Panc1 (cell line): Measurements from ENCODE around the gene GNB2. TPM values are rescaled to one million over a fixed set of nuclear protein-coding genes. Genes with fewer than 3 reads are reported as not detected.

Source experiments
- ATAC-seq: fragments of 200-7000 bp; cut with Tn5 transposase; 2 replicates; pipeline ENCODE4 v1.9.1; 2020; ENCODE audit warnings: mild to moderate bottlenecking, moderate library complexity
- BruUV-seq: library from RNA; stranded (reverse); fragments of 400-500 nt; replicated peaks from 2 replicates; lab custom pipeline; 2021; lab: Mats Ljungman, UMichigan
- CTCF ChIA-PET: fragments of 300-600 bp; sonication (Branson Sonifier 250); formaldehyde crosslinking; loops from one replicate; lab custom pipeline; 2022; ENCODE audit warnings: antibody characterized with exemption; lab: Charles Lee
- POLR2A ChIA-PET: fragments of 300-600 bp; sonication (Branson Sonifier 250); formaldehyde crosslinking; loops from one replicate; lab custom pipeline; 2022; ENCODE audit warnings: antibody characterized with exemption; lab: Charles Lee
- DNase-seq: peaks from one replicate; pipeline ENCODE4 v3.0.0-alpha.2; 2010; ENCODE audit warnings: low read depth, low spot score
- H3K27ac ChIP-seq: 2 replicates; pipeline ENCODE4 v1.5.1; 2011; ENCODE audit warnings: mild to moderate bottlenecking, low read length, inconsistent platforms
- H3K27me3 ChIP-seq: fragments of 200-500 bp; sonication (Bioruptor generic); 2 replicates; pipeline ENCODE4 v1.6.0; 2014; ENCODE audit warnings: low read length, inconsistent platforms; ENCODE audit not compliant: control insufficient read depth, insufficient read depth
- H3K36me3 ChIP-seq: fragments of 200-500 bp; sonication (Bioruptor generic); 2 replicates; pipeline ENCODE4 v1.5.1; 2014; ENCODE audit warnings: inconsistent platforms, mild to moderate bottlenecking, low read length, moderate library complexity; ENCODE audit not compliant: control insufficient read depth, insufficient read depth
- H3K4me1 ChIP-seq: 2 replicates; pipeline ENCODE4 v1.5.1; 2011; ENCODE audit warnings: inconsistent platforms, mild to moderate bottlenecking, low read length, moderate library complexity; ENCODE audit not compliant: control insufficient read depth, insufficient read depth
- H3K4me3 ChIP-seq, 2 experiments: 2 replicates each; pipeline ENCODE4 v1.5.1; 2011 to 2012; ENCODE audit warnings: low read depth in 2 of 2, low read length in 2 of 2, mild to moderate bottlenecking in 2 of 2, inconsistent platforms in 1 of 2, moderate library complexity in 1 of 2
- H3K9me3 ChIP-seq: fragments of 200-500 bp; sonication (Bioruptor generic); 2 replicates; pipeline ENCODE4 v1.5.1; 2014; ENCODE audit warnings: low read depth, mild to moderate bottlenecking, inconsistent platforms, low read length, moderate library complexity; ENCODE audit not compliant: control insufficient read depth, insufficient read depth
- CTCF ChIP-seq: fragments of 450-650 bp; IDR thresholded peaks from 2 replicates; pipeline ENCODE4 v1.5.1; 2017; ENCODE audit warnings: mild to moderate bottlenecking
- POLR2AphosphoS5 ChIP-seq: IDR thresholded peaks from 2 replicates; pipeline ENCODE4 v1.6.1; 2012; ENCODE audit warnings: mild to moderate bottlenecking, low read depth, low read length, moderate library complexity
- REST ChIP-seq, 2 experiments: IDR thresholded peaks; 2 replicates each; pipeline ENCODE4 v1.6.1; 2011 to 2012; ENCODE audit warnings: low read depth in 2 of 2, control low read depth in 1 of 2, low read length in 1 of 2, mild to moderate bottlenecking in 1 of 2, moderate library complexity in 1 of 2; ENCODE audit not compliant: insufficient read depth in 1 of 2
- SIN3A ChIP-seq: IDR thresholded peaks from 2 replicates; pipeline ENCODE4 v1.6.1; 2012; ENCODE audit warnings: low read depth, mild to moderate bottlenecking, low read length, moderate library complexity, borderline replicate concordance; ENCODE audit not compliant: insufficient read depth
- TCF7L2 ChIP-seq: IDR thresholded peaks from 2 replicates; pipeline ENCODE4 v1.6.1; 2011; ENCODE audit warnings: mild to moderate bottlenecking, low read depth, low read length, inconsistent platforms
- in situ Hi-C: cut with HindIII; loops from 2 replicates; pipeline ENCODE4 v1.10.0; 2016; ENCODE audit warnings: low sequenced_read_pairs, low pct_unique_long_range_greater_than_20kb
- intact Hi-C: fragments of 100-400 bp; cut with micrococcal nuclease; formaldehyde crosslinking; loops from one replicate; pipeline ENCODE4 v1.10.0; 2022; ENCODE audit not compliant: unreplicated experiment
- total RNA-seq: library from RNA; stranded (reverse); gene quantifications from one replicate; pipeline ENCODE4 v1.2.1, GENCODE V29; 2021; ENCODE audit not compliant: unreplicated experiment

GNB2 gene
- total RNA-seq, 1 experiment from 2014 or later = 289 TPM

- Histone ChIP-seq H3K27me3 (no peaks in the 10 kb centered on the region), H3K4me1 (peaks cover 22% of the 10 kb centered on the region), H3K27ac (peak overlapping the region; percentile 85), H3K36me3 (peaks cover 3% of the 10 kb centered on the region), H3K9me3 (no peaks in the 10 kb centered on the region), H3K4me3 (peak overlapping the region; percentile 66 to 93)
- CTCF ChIA-PET = no interaction called here
- in situ Hi-C loops (no loop called here), intact Hi-C loops (no loop called here)
- BruUV-seq = no TSS peak
- ATAC-seq (peak; percentile 28), DNase-seq (no peak)
- POLR2A ChIA-PET = no interaction called here
- no peak; the same call in 1 of the 2 replicates for TF ChIP-seq POLR2AphosphoS5
- TF ChIP-seq SIN3A = peak; percentile 38; the same call in 1 of the 2 replicates
- no peak for TF ChIP-seq TCF7L2
- no peak for TF ChIP-seq CTCF
- TF ChIP-seq REST (IDR thresholded peaks at IDR 0.05; ENCODE audit: insufficient read depth in 1 of 2, low read depth in 2 of 2, low read length in 1 of 2) = no peak
These were observed 436 bp downstream of the GNB2 start for GRCh38 chr7:100673942-100674410.

- no peaks in the 10 kb centered on the region for H3K27me3 ChIP-seq
- intact Hi-C loops = no loop called here
- ATAC-seq (no peak), DNase-seq (no peak)
- peak overlapping the region; percentile 66 to 93 for H3K4me3 ChIP-seq
- TF ChIP-seq REST (IDR thresholded peaks at IDR 0.05; ENCODE audit: insufficient read depth in 1 of 2, low read depth in 2 of 2, low read length in 1 of 2) (no peak), POLR2AphosphoS5 (no peak), SIN3A (no peak), TCF7L2 (no peak), CTCF (no peak)
- H3K36me3 ChIP-seq = peaks cover 3% of the 10 kb centered on the region
- in situ Hi-C loops = no loop called here
- ChIA-PET POLR2A (interaction anchor here (0.5 kb wide), 1 partner anchor 70 kb away, joined by 3 read pairs; no protein-coding TSS in a partner anchor), CTCF (no interaction called here)
- H3K4me1 ChIP-seq = peaks cover 28% of the 10 kb centered on the region
- BruUV-seq = no TSS peak
- no peaks in the 10 kb centered on the region for H3K9me3 ChIP-seq
- peak overlapping the region; percentile 85 for H3K27ac ChIP-seq
These were observed 1.0 kb downstream of the GNB2 start for GRCh38 chr7:100674411-100675104.
